GM23338 (cell line): ENCODE data around the gene PLCG2. TPM values are rescaled to one million over a fixed set of nuclear protein-coding genes. Genes with fewer than 3 reads are reported as not detected.

Source experiments
- ATAC-seq: fragments of 200-7000 bp; cut with Tn5 transposase; 3 replicates; pipeline ENCODE4 v1.9.1; 2020
- DNase-seq: peaks from one replicate; pipeline ENCODE4 v3.0.0-alpha.2; 2015; ENCODE audit warnings: low spot score
- H2AFZ ChIP-seq: fragments of 200-600 bp; sonication (generic); 2 replicates; pipeline ENCODE4 v1.8.0; 2016; ENCODE audit warnings: antibody characterized with exemption, mild to moderate bottlenecking, moderate library complexity
- H3F3A ChIP-seq: fragments of 200-600 bp; sonication (generic); replicated peaks from 2 replicates; pipeline ENCODE4 v1.8.0; 2017; ENCODE audit warnings: antibody characterized with exemption, mixed run types, low read depth
- H3K27ac ChIP-seq: fragments of 200-600 bp; sonication (generic); 2 replicates; pipeline ENCODE4 v1.6.1; 2016; ENCODE audit warnings: low read depth
- H3K27me3 ChIP-seq: fragments of 200-600 bp; sonication (generic); 2 replicates; pipeline ENCODE4 v1.8.0; 2016; ENCODE audit warnings: mild to moderate bottlenecking, mixed run types, moderate library complexity; ENCODE audit not compliant: insufficient read depth
- H3K36me3 ChIP-seq: fragments of 200-600 bp; sonication (generic); 2 replicates; pipeline ENCODE4 v1.8.0; 2016; ENCODE audit warnings: mild to moderate bottlenecking; ENCODE audit not compliant: insufficient read depth
- H3K4me1 ChIP-seq: fragments of 200-600 bp; sonication (generic); 2 replicates; pipeline ENCODE4 v1.8.0; 2016; ENCODE audit warnings: mild to moderate bottlenecking, moderate library complexity; ENCODE audit not compliant: insufficient read depth
- H3K4me2 ChIP-seq: fragments of 200-600 bp; sonication (generic); 2 replicates; pipeline ENCODE4 v1.7.1; 2017; ENCODE audit warnings: mixed run types
- H3K4me3 ChIP-seq: fragments of 200-600 bp; sonication (generic); 2 replicates; pipeline ENCODE4 v1.6.1; 2016; ENCODE audit warnings: mixed run types
- H3K79me2 ChIP-seq: fragments of 200-600 bp; sonication (generic); replicated peaks from 2 replicates; pipeline ENCODE4 v1.8.0; 2017; ENCODE audit warnings: mild to moderate bottlenecking; ENCODE audit not compliant: insufficient read depth
- H3K9me2 ChIP-seq: fragments of 200-600 bp; sonication (generic); 2 replicates; pipeline ENCODE4 v1.8.0; 2017; ENCODE audit not compliant: insufficient read depth
- H4K20me1 ChIP-seq: fragments of 200-600 bp; sonication (generic); replicated peaks from 2 replicates; pipeline ENCODE4 v1.8.0; 2017; ENCODE audit warnings: mild to moderate bottlenecking; ENCODE audit not compliant: insufficient read depth
- H3K27ac Mint-ChIP-seq: 2 replicates; pipeline ENCODE4 v1.8.0; 2020; ENCODE audit warnings: inconsistent platforms, mild to moderate bottlenecking, moderate library complexity, mixed read lengths
- H3K27me3 Mint-ChIP-seq: 3 replicates; pipeline ENCODE4 v1.8.0; 2022; ENCODE audit warnings: low read depth, mild to moderate bottlenecking, moderate library complexity, mixed read lengths, inconsistent platforms; ENCODE audit not compliant: insufficient read depth, poor library complexity
- H3K36me3 Mint-ChIP-seq: 3 replicates; pipeline ENCODE4 v1.8.0; 2021; ENCODE audit warnings: low read depth, mild to moderate bottlenecking, inconsistent platforms, moderate library complexity, mixed read lengths
- H3K4me1 Mint-ChIP-seq: 3 replicates; pipeline ENCODE4 v1.8.0; 2020; ENCODE audit warnings: mild to moderate bottlenecking, inconsistent platforms, mixed read lengths
- H3K4me3 Mint-ChIP-seq: 3 replicates; pipeline ENCODE4 v1.8.0; 2021; ENCODE audit warnings: moderate library complexity, mild to moderate bottlenecking, inconsistent platforms, mixed read lengths
- H3K9me3 Mint-ChIP-seq: 3 replicates; pipeline ENCODE4 v1.8.0; 2020; ENCODE audit warnings: moderate library complexity, mild to moderate bottlenecking, inconsistent platforms, mixed read lengths
- CREB1 ChIP-seq: fragments of 250-450 bp; sonication (Bioruptor Pico); IDR thresholded peaks from 2 replicates; pipeline ENCODE4 v1.5.0; 2020; ENCODE audit warnings: low read depth, mild to moderate bottlenecking, moderate library complexity
- EZH2 ChIP-seq: fragments of 200-600 bp; sonication (generic); IDR thresholded peaks from one replicate; pipeline ENCODE4 v1.8.0; 2017; ENCODE audit warnings: antibody characterized with exemption, mild to moderate bottlenecking, low read depth; ENCODE audit not compliant: unreplicated experiment
- EZH2phosphoT487 ChIP-seq: fragments of 200-600 bp; sonication (generic); IDR thresholded peaks from one replicate; pipeline ENCODE4 v1.8.1; 2018; ENCODE audit warnings: antibody characterized with exemption; ENCODE audit not compliant: unreplicated experiment
- JUNB ChIP-seq: IDR thresholded peaks from one replicate; pipeline ENCODE4 v1.6.1; 2016; ENCODE audit warnings: antibody characterized with exemption; ENCODE audit not compliant: unreplicated experiment
- NANOG ChIP-seq: IDR thresholded peaks from 2 replicates; pipeline ENCODE4 v1.6.1; 2016; ENCODE audit warnings: antibody characterized with exemption, borderline replicate concordance
- POLR2AphosphoS5 ChIP-seq: IDR thresholded peaks from 2 replicates; pipeline ENCODE4 v1.6.1; 2016; ENCODE audit warnings: antibody characterized with exemption, low read depth
- ZNF114 ChIP-seq: fragments of 250-450 bp; sonication (Bioruptor Pico); IDR thresholded peaks from 2 replicates; pipeline ENCODE4 v1.5.0; 2020; ENCODE audit warnings: mild to moderate bottlenecking, moderate library complexity
- ZNF331 ChIP-seq: fragments of 250-450 bp; sonication (Bioruptor Pico); IDR thresholded peaks from 2 replicates; pipeline ENCODE4 v1.5.0; 2020; ENCODE audit warnings: low read depth, mild to moderate bottlenecking, moderate library complexity
- polyA plus RNA-seq: library from polyadenylated mRNA; unstranded; fragments of >200 nt; fragmentation: Nextera tagmentation; extraction: Ambion mirVana; gene quantifications from 2 replicates; pipeline ENCODE4 v1.2.1, GENCODE V29; 2016
- total RNA-seq: library from RNA; depleted of rRNA; stranded (reverse); fragments of >200 nt; shearing (Covaris generic); gene quantifications from 2 replicates; pipeline ENCODE4 v1.2.3, GENCODE V29; 2014
- TF ChIP-seq, protein P1 (sequence below): IDR thresholded peaks from one replicate; pipeline ENCODE4 v1.6.1; 2018; ENCODE audit warnings: antibody characterized with exemption; ENCODE audit not compliant: unreplicated experiment
- TF ChIP-seq, protein P2 (sequence below): IDR thresholded peaks from 2 replicates; pipeline ENCODE4 v1.6.1; 2016; ENCODE audit warnings: antibody characterized with exemption
- TF ChIP-seq, protein P3 (sequence below): fragments of 250-450 bp; sonication (Bioruptor Pico); IDR thresholded peaks from 2 replicates; pipeline ENCODE4 v1.5.0; 2020; ENCODE audit warnings: mild to moderate bottlenecking, moderate library complexity
- TF ChIP-seq, protein P4 (sequence below), 2 experiments: fragments of 200-600 bp in 1 of 2; sonication (generic) in 1 of 2; conservative IDR thresholded peaks; 2 replicates each; pipeline versions ENCODE4 v1.5.1 to v1.6.1; 2016 to 2017; ENCODE audit warnings: antibody characterized with exemption in 2 of 2, low read depth in 2 of 2, mild to moderate bottlenecking in 2 of 2, moderate library complexity in 1 of 2

The PLCG2 gene
- total and polyA plus RNA-seq, 2 experiments from 2014 or later: 2.4 to 5.9 TPM

- Histone ChIP-seq H3K4me3 (no peak overlapping the region), H3K9me2 (no peaks in the 10 kb centered on the region), H3K27ac (no peak overlapping the region), H2AFZ (peak overlapping the region; percentile 23; the same call in 1 of the 2 replicates), H3K4me2 (no peak overlapping the region), H4K20me1 (no peaks in the 10 kb centered on the region), H3K36me3 (no peaks in the 10 kb centered on the region; the same call in 1 of the 2 replicates), H3K4me1 (0 out of 2 replicates have a peak, but pooled peaks cover 5% of the 10 kb centered on the region), H3K27me3 (no peaks in the 10 kb centered on the region), H3K79me2 (no peaks in the 10 kb centered on the region), H3F3A (no peaks in the 10 kb centered on the region)
- no peak overlapping the region for H3K4me3 Mint-ChIP-seq
- H3K27me3 Mint-ChIP-seq: no peaks in the 10 kb centered on the region
- peaks cover 28% of the 10 kb centered on the region for H3K9me3 Mint-ChIP-seq
- peaks cover 22% of the 10 kb centered on the region; the same call in 2 of the 3 replicates for H3K36me3 Mint-ChIP-seq
- TF ChIP-seq, protein P1, sequence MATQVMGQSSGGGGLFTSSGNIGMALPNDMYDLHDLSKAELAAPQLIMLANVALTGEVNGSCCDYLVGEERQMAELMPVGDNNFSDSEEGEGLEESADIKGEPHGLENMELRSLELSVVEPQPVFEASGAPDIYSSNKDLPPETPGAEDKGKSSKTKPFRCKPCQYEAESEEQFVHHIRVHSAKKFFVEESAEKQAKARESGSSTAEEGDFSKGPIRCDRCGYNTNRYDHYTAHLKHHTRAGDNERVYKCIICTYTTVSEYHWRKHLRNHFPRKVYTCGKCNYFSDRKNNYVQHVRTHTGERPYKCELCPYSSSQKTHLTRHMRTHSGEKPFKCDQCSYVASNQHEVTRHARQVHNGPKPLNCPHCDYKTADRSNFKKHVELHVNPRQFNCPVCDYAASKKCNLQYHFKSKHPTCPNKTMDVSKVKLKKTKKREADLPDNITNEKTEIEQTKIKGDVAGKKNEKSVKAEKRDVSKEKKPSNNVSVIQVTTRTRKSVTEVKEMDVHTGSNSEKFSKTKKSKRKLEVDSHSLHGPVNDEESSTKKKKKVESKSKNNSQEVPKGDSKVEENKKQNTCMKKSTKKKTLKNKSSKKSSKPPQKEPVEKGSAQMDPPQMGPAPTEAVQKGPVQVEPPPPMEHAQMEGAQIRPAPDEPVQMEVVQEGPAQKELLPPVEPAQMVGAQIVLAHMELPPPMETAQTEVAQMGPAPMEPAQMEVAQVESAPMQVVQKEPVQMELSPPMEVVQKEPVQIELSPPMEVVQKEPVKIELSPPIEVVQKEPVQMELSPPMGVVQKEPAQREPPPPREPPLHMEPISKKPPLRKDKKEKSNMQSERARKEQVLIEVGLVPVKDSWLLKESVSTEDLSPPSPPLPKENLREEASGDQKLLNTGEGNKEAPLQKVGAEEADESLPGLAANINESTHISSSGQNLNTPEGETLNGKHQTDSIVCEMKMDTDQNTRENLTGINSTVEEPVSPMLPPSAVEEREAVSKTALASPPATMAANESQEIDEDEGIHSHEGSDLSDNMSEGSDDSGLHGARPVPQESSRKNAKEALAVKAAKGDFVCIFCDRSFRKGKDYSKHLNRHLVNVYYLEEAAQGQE: no peak
- no peak for TF ChIP-seq EZH2
- TF ChIP-seq CREB1 (CRISPR knock-in tag): no peak
- TF ChIP-seq NANOG: no peak
- TF ChIP-seq, protein P2, sequence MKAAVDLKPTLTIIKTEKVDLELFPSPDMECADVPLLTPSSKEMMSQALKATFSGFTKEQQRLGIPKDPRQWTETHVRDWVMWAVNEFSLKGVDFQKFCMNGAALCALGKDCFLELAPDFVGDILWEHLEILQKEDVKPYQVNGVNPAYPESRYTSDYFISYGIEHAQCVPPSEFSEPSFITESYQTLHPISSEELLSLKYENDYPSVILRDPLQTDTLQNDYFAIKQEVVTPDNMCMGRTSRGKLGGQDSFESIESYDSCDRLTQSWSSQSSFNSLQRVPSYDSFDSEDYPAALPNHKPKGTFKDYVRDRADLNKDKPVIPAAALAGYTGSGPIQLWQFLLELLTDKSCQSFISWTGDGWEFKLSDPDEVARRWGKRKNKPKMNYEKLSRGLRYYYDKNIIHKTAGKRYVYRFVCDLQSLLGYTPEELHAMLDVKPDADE: no peak
- TF ChIP-seq JUNB: no peak
- TF ChIP-seq ZNF331: no peak
- TF ChIP-seq EZH2phosphoT487: no peak
- no peak for TF ChIP-seq POLR2AphosphoS5
- TF ChIP-seq ZNF114 (CRISPR knock-in tag): no peak
- TF ChIP-seq, protein P3, sequence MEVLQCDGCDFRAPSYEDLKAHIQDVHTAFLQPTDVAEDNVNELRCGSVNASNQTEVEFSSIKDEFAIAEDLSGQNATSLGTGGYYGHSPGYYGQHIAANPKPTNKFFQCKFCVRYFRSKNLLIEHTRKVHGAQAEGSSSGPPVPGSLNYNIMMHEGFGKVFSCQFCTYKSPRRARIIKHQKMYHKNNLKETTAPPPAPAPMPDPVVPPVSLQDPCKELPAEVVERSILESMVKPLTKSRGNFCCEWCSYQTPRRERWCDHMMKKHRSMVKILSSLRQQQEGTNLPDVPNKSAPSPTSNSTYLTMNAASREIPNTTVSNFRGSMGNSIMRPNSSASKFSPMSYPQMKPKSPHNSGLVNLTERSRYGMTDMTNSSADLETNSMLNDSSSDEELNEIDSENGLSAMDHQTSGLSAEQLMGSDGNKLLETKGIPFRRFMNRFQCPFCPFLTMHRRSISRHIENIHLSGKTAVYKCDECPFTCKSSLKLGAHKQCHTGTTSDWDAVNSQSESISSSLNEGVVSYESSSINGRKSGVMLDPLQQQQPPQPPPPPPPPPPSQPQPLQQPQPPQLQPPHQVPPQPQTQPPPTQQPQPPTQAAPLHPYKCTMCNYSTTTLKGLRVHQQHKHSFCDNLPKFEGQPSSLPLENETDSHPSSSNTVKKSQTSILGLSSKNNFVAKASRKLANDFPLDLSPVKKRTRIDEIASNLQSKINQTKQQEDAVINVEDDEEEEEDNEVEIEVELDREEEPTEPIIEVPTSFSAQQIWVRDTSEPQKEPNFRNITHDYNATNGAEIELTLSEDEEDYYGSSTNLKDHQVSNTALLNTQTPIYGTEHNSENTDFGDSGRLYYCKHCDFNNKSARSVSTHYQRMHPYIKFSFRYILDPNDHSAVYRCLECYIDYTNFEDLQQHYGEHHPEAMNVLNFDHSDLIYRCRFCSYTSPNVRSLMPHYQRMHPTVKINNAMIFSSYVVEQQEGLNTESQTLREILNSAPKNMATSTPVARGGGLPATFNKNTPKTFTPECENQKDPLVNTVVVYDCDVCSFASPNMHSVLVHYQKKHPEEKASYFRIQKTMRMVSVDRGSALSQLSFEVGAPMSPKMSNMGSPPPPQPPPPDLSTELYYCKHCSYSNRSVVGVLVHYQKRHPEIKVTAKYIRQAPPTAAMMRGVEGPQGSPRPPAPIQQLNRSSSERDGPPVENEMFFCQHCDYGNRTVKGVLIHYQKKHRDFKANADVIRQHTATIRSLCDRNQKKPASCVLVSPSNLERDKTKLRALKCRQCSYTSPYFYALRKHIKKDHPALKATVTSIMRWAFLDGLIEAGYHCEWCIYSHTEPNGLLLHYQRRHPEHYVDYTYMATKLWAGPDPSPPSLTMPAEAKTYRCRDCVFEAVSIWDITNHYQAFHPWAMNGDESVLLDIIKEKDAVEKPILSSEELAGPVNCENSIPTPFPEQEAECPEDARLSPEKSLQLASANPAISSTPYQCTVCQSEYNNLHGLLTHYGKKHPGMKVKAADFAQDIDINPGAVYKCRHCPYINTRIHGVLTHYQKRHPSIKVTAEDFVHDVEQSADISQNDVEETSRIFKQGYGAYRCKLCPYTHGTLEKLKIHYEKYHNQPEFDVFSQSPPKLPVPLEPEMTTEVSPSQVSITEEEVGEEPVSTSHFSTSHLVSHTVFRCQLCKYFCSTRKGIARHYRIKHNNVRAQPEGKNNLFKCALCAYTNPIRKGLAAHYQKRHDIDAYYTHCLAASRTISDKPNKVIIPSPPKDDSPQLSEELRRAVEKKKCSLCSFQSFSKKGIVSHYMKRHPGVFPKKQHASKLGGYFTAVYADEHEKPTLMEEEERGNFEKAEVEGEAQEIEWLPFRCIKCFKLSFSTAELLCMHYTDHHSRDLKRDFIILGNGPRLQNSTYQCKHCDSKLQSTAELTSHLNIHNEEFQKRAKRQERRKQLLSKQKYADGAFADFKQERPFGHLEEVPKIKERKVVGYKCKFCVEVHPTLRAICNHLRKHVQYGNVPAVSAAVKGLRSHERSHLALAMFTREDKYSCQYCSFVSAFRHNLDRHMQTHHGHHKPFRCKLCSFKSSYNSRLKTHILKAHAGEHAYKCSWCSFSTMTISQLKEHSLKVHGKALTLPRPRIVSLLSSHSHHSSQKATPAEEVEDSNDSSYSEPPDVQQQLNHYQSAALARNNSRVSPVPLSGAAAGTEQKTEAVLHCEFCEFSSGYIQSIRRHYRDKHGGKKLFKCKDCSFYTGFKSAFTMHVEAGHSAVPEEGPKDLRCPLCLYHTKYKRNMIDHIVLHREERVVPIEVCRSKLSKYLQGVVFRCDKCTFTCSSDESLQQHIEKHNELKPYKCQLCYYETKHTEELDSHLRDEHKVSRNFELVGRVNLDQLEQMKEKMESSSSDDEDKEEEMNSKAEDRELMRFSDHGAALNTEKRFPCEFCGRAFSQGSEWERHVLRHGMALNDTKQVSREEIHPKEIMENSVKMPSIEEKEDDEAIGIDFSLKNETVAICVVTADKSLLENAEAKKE: no peak
- TF ChIP-seq, protein P4, sequence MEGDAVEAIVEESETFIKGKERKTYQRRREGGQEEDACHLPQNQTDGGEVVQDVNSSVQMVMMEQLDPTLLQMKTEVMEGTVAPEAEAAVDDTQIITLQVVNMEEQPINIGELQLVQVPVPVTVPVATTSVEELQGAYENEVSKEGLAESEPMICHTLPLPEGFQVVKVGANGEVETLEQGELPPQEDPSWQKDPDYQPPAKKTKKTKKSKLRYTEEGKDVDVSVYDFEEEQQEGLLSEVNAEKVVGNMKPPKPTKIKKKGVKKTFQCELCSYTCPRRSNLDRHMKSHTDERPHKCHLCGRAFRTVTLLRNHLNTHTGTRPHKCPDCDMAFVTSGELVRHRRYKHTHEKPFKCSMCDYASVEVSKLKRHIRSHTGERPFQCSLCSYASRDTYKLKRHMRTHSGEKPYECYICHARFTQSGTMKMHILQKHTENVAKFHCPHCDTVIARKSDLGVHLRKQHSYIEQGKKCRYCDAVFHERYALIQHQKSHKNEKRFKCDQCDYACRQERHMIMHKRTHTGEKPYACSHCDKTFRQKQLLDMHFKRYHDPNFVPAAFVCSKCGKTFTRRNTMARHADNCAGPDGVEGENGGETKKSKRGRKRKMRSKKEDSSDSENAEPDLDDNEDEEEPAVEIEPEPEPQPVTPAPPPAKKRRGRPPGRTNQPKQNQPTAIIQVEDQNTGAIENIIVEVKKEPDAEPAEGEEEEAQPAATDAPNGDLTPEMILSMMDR (conservative IDR thresholded peaks at IDR 0.05; ENCODE audit: low read depth in 2 of 2): no peak
- no peak for ATAC-seq
- H3K4me1 Mint-ChIP-seq: peaks cover 10% of the 10 kb centered on the region; the same call in 2 of the 3 replicates
- H3K27ac Mint-ChIP-seq: no peak overlapping the region
- DNase-seq: no peak
Measured at GRCh38 chr16:82005027-82005830, 226.1 kb downstream of the PLCG2 start.
